Right lobe of liver (tissue), 6 donors: ENCODE results near the gene UTRN. TPM values are rescaled to one million over a fixed set of nuclear protein-coding genes. Genes with fewer than 3 reads are reported as not detected.

Experiments used
- ATAC-seq, 4 donors: fragments of 200-7000 bp; cut with Tn5 transposase; one replicate each; pipeline ENCODE4 v1.9.1; 2020; ENCODE audit warnings: mild to moderate bottlenecking in 4 of 4, moderate library complexity in 4 of 4
- DNase-seq, 3 donors: peaks; one replicate each; pipeline ENCODE4 v3.0.0-alpha.2; 2020
- H3K27ac ChIP-seq, 3 donors: fragments of 200-600 bp; one replicate each; pipeline ENCODE4 v1.8.0; 2022
- H3K27me3 ChIP-seq, 2 donors: fragments of 200-600 bp; one replicate each; pipeline ENCODE4 v1.8.0; 2022
- H3K36me3 ChIP-seq, 4 donors: fragments of 200-600 bp; sonication (generic) in 1 of 4; one replicate each; pipeline versions ENCODE4 v1.5.1 to v1.8.0; 2017 to 2022; ENCODE audit warnings: control low read depth in 1 of 4
- H3K4me1 ChIP-seq, 4 donors: fragments of 200-600 bp; sonication (generic) in 1 of 4; one replicate each; pipeline versions ENCODE4 v1.5.1 to v1.8.0; 2017 to 2022; ENCODE audit warnings: control low read depth in 1 of 4
- H3K4me3 ChIP-seq, 3 donors: fragments of 200-600 bp; one replicate each; pipeline ENCODE4 v1.8.0; 2022
- H3K9me3 ChIP-seq, 4 donors: fragments of 200-600 bp; sonication (generic) in 1 of 4; one replicate each; pipeline versions ENCODE4 v1.5.1 to v1.8.0; 2017 to 2022; ENCODE audit warnings: control low read depth in 1 of 4
- CTCF ChIP-seq, 4 donors: fragments of 200-600 bp in 3 of 4; fragments of 450-650 bp in 1 of 4; IDR thresholded peaks; one replicate each; pipeline versions ENCODE4 v1.5.1 to v1.8.0; 2016 to 2022; ENCODE audit warnings: antibody characterized with exemption in 4 of 4, mild to moderate bottlenecking in 2 of 4
- POLR2A ChIP-seq: fragments of 450-650 bp; IDR thresholded peaks from one replicate; pipeline ENCODE4 v1.6.1; 2017; ENCODE audit warnings: antibody characterized with exemption, mild to moderate bottlenecking
- WGBS: methylation state at CpG from one replicate; pipeline ENCODE4 v1.1.6; 2018; ENCODE audit warnings: low coverage, low lambda C conversion rate; ENCODE audit not compliant: insufficient coverage; ENCODE audit errors: missing lambda C conversion rate; 5-methylcytosine and 5-hydroxymethylcytosine counted together
- intact Hi-C, 2 donors: fragments of 100-400 bp; cut with DNase I; formaldehyde crosslinking; loops; one replicate each; pipeline versions ENCODE4 v1.11.2 to v1.14.1; 2022
- total RNA-seq, 6 experiments: library from RNA; depleted of rRNA in 2 of 6; stranded (reverse); fragments of >200 nt in 2 of 6; fragmentation: NEBNext Ultra II Directional in 3 of 6; extraction: Animal tissue kit (Norgen Biotek cat#: 25700) in 3 of 6; gene quantifications; one replicate each; pipeline versions ENCODE4 v1.1.0 to v1.2.4, GENCODE V29; 2016 to 2023
- donor health status: DM: no; HTN: yes; CAD: no.
- donor health status: DM: no; HTN: no; CAD: no.
- donor health status: DM: no; HTN: no; CAD: no.
- donor health status: DM: no; HTN: yes; CAD: no.
- donor health status: DM: no; HTN: yes; CAD: no.

UTRN gene
- total RNA-seq, 6 experiments from 2014 or later: 27.7 to 66.5 (median 40.8) TPM

GRCh38 chr6:144277605-144278227 lies 7.4 kb upstream of the UTRN start:
- Histone ChIP-seq H3K36me3 (no peaks in the 10 kb centered on the region), H3K27ac (no peak overlapping the region), H3K9me3 (no peaks in the 10 kb centered on the region), H3K27me3 (no peaks in the 10 kb centered on the region), H3K4me1 (peaks cover 0 to 15% (median 0%) of the 10 kb centered on the region in 4 donors), H3K4me3 (no peak overlapping the region)
- ATAC-seq: peak; percentile 65 to 87 (median 80)
- no peak for TF ChIP-seq POLR2A
- no peak for TF ChIP-seq CTCF (IDR thresholded peaks at IDR 0.05)
- WGBS: 41% methylated on average over 5 of the region's 8 CpGs
- peak in 1 of 3 donors; percentile 60 for DNase-seq
- intact Hi-C loops: no loop called here

GRCh38 chr6:144278659-144279314 lies 6.3 kb upstream of the UTRN start:
- no peak overlapping the region for H3K4me3 ChIP-seq
- H3K27ac ChIP-seq: no peak overlapping the region
- H3K36me3 ChIP-seq: no peaks in the 10 kb centered on the region
- H3K4me1 ChIP-seq: peaks cover 0 to 19% (median under 1%) of the 10 kb centered on the region in 4 donors
- WGBS: 47% methylated on average over 3 of the region's 4 CpGs
- intact Hi-C loops: no loop called here
- DNase-seq (peak in 1 of 3 donors; percentile 53), ATAC-seq (peak; percentile 19 to 83 (median 60))
- no peaks in the 10 kb centered on the region for H3K9me3 ChIP-seq
- H3K27me3 ChIP-seq: no peaks in the 10 kb centered on the region
- TF ChIP-seq POLR2A (no peak), CTCF (IDR thresholded peaks at IDR 0.05) (no peak)

- no peaks in the 10 kb centered on the region for H3K27me3 ChIP-seq
- no peak overlapping the region for H3K27ac ChIP-seq
- no peak overlapping the region for H3K4me3 ChIP-seq
- intact Hi-C loops: no loop called here
- no peak for ATAC-seq
- 100% methylated on average over 1 of the region's 2 CpGs for WGBS
- no peaks in the 10 kb centered on the region for H3K9me3 ChIP-seq
- DNase-seq: no peak
- no peaks in the 10 kb centered on the region for H3K36me3 ChIP-seq
- H3K4me1 ChIP-seq: peaks cover 0 to 25% (median 2%) of the 10 kb centered on the region in 4 donors
- TF ChIP-seq POLR2A (no peak), CTCF (IDR thresholded peaks at IDR 0.05) (no peak)
Measured at GRCh38 chr6:144279484-144280150, 5.5 kb upstream of the UTRN start.

DNA sequence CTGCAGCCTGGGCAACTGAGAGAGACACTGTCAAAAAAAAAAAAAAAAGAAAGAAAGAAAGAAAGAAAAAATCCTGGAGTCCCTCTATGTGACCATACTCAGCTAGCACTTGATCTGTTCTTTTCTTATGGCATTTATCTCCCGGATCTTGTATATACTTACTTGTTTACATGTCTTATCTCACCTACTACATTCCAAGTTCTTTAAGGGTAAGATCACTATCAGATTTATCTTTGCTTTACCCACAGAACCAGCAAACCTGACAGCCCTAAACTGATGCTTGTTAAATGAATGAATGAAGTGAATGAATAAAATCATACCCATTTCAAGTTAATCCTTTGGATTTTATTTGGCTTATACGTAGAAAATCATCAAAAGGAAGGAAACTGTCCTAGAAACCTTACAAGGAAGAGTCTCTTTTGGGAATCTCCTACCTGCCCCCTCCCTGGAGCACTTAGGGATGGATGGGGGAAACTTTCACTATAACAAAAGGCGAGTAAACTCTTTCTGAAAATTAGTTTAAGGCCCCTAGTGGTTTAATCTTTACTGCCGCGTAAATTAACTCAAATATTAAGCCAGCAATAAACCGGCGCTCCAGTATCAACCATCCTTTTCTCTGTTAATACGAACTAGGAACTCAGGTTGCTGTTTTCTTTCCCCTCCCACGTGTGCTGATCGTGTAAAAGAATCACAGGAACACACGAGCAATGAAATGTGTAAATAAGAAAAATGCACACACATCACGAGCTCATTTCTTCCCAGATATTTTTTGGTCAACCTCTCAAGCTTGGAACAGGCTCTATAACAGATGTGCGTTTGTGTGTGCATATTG lies 1.3 kb upstream of the UTRN start:
- H3K9me3 ChIP-seq: no peaks in the 10 kb centered on the region
- WGBS: 6% methylated on average over 13 of the region's 13 CpGs
- ATAC-seq (no peak), DNase-seq (no peak)
- H3K4me1 ChIP-seq: peaks cover 0 to 20% (median 5%) of the 10 kb centered on the region in 4 donors
- intact Hi-C loops: no loop called here
- H3K4me3 ChIP-seq: peak overlapping the region; percentile 80 to 94 (median 89)
- H3K27ac ChIP-seq: peak overlapping the region; percentile 31 to 96 (median 96)
- TF ChIP-seq POLR2A (no peak), CTCF (IDR thresholded peaks at IDR 0.05) (peak in 3 of 4 donors; percentile 6 to 13 (median 9))
- no peaks in the 10 kb centered on the region for H3K27me3 ChIP-seq
- H3K36me3 ChIP-seq: no peaks in the 10 kb centered on the region
